ENCODE results near the gene AFF3. TPM values are rescaled to one million over a fixed set of nuclear protein-coding genes. Genes with fewer than 3 reads are reported as not detected.

Gene AFF3
- total RNA-seq, 6 experiments from 2014 or later: 1.3 to 7.3 (median 6.4) TPM

GRCh38 chr2:99727199-99727598 lies 415.2 kb downstream of the AFF3 start:
- H3K4me3 ChIP-seq: no peak overlapping the region
- H3K27me3 ChIP-seq: no peaks in the 10 kb centered on the region
- WGBS (ENCODE audit: insufficient coverage, low coverage, low lambda C conversion rate, missing lambda C conversion rate): 85% methylated on average over 1 of the region's 1 CpG
- no peaks in the 10 kb centered on the region for H3K9me3 ChIP-seq
- no peak for TF ChIP-seq POLR2A (IDR thresholded peaks at IDR 0.05)
- no peak for TF ChIP-seq CTCF (IDR thresholded peaks at IDR 0.05)
- no peaks in the 10 kb centered on the region for H3K36me3 ChIP-seq
- peak in 1 of 4 donors; percentile 87 for ATAC-seq
- H3K27ac ChIP-seq: no peak overlapping the region
- intact Hi-C loops (cut with DNase I): no loop called here
- no peak for DNase-seq
- H3K4me1 ChIP-seq: no peaks in the 10 kb centered on the region

GRCh38 chr2:99726691-99727090 lies 415.7 kb downstream of the AFF3 start:
- Histone ChIP-seq H3K27ac (no peak overlapping the region), H3K9me3 (no peaks in the 10 kb centered on the region), H3K4me1 (no peaks in the 10 kb centered on the region), H3K27me3 (no peaks in the 10 kb centered on the region), H3K4me3 (no peak overlapping the region), H3K36me3 (no peaks in the 10 kb centered on the region)
- TF ChIP-seq CTCF (IDR thresholded peaks at IDR 0.05) (no peak), POLR2A (IDR thresholded peaks at IDR 0.05) (no peak)
- 67% methylated on average over 2 of the region's 2 CpGs for WGBS (ENCODE audit: insufficient coverage, low coverage, low lambda C conversion rate, missing lambda C conversion rate)
- intact Hi-C loops (cut with DNase I): no loop called here
- ATAC-seq (no peak), DNase-seq (no peak)

GRCh38 chr2:99725820-99726219 lies 416.6 kb downstream of the AFF3 start:
- Histone ChIP-seq H3K27me3 (no peaks in the 10 kb centered on the region), H3K27ac (no peak overlapping the region), H3K4me3 (no peak overlapping the region), H3K4me1 (no peaks in the 10 kb centered on the region), H3K36me3 (no peaks in the 10 kb centered on the region), H3K9me3 (no peaks in the 10 kb centered on the region)
- no peak for DNase-seq
- peak in 1 of 4 donors; percentile 22 for ATAC-seq
- TF ChIP-seq CTCF (IDR thresholded peaks at IDR 0.05): peak in 3 of 4 donors; percentile 19 to 40 (median 35)
- TF ChIP-seq POLR2A (IDR thresholded peaks at IDR 0.05): no peak
- intact Hi-C loops (cut with DNase I): no loop called here

GRCh38 chr2:99722476-99722875 lies 419.9 kb downstream of the AFF3 start:
- H3K9me3 ChIP-seq: no peaks in the 10 kb centered on the region
- ATAC-seq: no peak
- WGBS (ENCODE audit: insufficient coverage, low coverage, low lambda C conversion rate, missing lambda C conversion rate): 100% methylated on average over 2 of the region's 2 CpGs

More at GRCh38 chr2:99722476-99722875, 419.9 kb downstream of the AFF3 start:
- intact Hi-C loops (cut with DNase I): no loop called here
- TF ChIP-seq CTCF (IDR thresholded peaks at IDR 0.05) (no peak), POLR2A (IDR thresholded peaks at IDR 0.05) (no peak)
- no peak for DNase-seq
- H3K27ac ChIP-seq: no peak overlapping the region
- H3K36me3 ChIP-seq: no peaks in the 10 kb centered on the region
- no peak overlapping the region for H3K4me3 ChIP-seq
- H3K27me3 ChIP-seq: no peaks in the 10 kb centered on the region
- H3K4me1 ChIP-seq: no peaks in the 10 kb centered on the region

Data from right lobe of liver (tissue), 6 donors.